ENCODE measurements around the gene ALKBH7.

Gene ALKBH7

DNA sequence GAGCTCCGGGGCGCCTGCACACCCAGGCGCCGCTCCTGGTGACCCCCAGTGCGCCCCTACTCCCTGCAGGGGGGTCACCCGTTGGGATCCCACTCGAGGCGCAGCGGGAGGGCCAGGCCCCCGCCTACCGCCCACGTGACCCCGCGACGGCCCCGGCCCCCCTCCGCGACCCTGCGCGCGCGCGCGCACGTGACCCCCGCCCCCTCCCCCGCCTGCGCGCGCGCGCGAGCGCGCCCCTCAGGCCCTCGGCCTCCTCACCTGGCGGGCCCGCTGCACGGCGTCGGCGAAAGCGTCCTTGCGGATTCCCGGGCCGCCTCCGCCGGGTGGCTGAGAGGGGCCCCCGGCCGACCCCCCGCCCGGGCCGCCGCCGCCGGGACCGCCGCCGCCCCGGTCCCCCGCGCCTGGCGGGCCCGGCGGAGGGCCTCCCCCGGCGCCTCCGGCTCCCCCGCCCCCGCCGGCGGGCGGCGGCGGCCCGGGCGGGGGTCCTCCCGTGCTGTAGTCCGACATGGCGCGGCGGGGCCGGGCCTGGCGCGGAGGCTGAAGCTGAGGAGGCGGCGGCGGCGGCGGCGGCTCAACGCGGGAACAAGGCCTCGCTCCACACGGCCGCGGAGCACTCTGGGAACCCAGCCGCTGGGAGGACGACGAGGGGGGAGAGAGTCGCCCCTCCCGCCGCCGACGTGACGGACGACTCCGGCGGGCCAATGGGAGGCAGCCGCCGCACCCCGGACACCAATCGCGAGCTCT, 51.8 kb downstream of the ALKBH7 start, which contains the start of gene KHSRP:
TSS of gene KHSRP (minus strand) at position 617 of the 744 bp plus-strand sequence. CDS start at position 507, 110 bp downstream.
- peak; percentile 49 for DNase-seq
- no peak for ATAC-seq
